Mesendoderm (in vitro differentiated cells): ENCODE results near the gene MATN1.

Source experiments
- DNase-seq: peaks from one replicate; pipeline ENCODE4 v3.0.0; 2013
- H2AK5ac ChIP-seq: 2 replicates; pipeline ENCODE4 v1.6.1; 2013; ENCODE audit warnings: low read length, inconsistent platforms
- H2BK120ac ChIP-seq: 2 replicates; pipeline ENCODE4 v1.6.1; 2013; ENCODE audit warnings: low read depth, mild to moderate bottlenecking, low read length, moderate library complexity, mixed read lengths
- H2BK15ac ChIP-seq: replicated peaks from 2 replicates; pipeline ENCODE4 v1.6.1; 2013; ENCODE audit warnings: low read depth, mild to moderate bottlenecking, moderate library complexity
- H2BK5ac ChIP-seq: 2 replicates; pipeline ENCODE4 v1.6.1; 2013; ENCODE audit warnings: low read length, inconsistent platforms
- H3K18ac ChIP-seq: 2 replicates; pipeline ENCODE4 v1.6.1; 2013; ENCODE audit warnings: mild to moderate bottlenecking, low read length, mixed read lengths
- H3K23ac ChIP-seq: one replicate; pipeline ENCODE4 v1.6.1; 2013; ENCODE audit warnings: low read length
- H3K27ac ChIP-seq: 2 replicates; pipeline ENCODE4 v1.5.1; 2013; ENCODE audit warnings: low read depth, mild to moderate bottlenecking, inconsistent platforms, low read length, moderate library complexity
- H3K27me3 ChIP-seq: 2 replicates; pipeline ENCODE4 v1.6.1; 2013; ENCODE audit warnings: low read length, control low read depth, mild to moderate bottlenecking, inconsistent platforms; ENCODE audit not compliant: insufficient read depth, poor library complexity
- H3K36me3 ChIP-seq: 2 replicates; pipeline ENCODE4 v1.6.1; 2013; ENCODE audit warnings: low read length, inconsistent platforms; ENCODE audit not compliant: control insufficient read depth, insufficient read depth
- H3K4ac ChIP-seq: one replicate; pipeline ENCODE4 v1.6.1; 2013; ENCODE audit warnings: low read depth, mild to moderate bottlenecking, low read length, moderate library complexity
- H3K4me1 ChIP-seq: 2 replicates; pipeline ENCODE4 v1.6.1; 2013; ENCODE audit warnings: low read depth, low read length, inconsistent platforms; ENCODE audit not compliant: control insufficient read depth
- H3K4me2 ChIP-seq: 2 replicates; pipeline ENCODE4 v1.6.1; 2013; ENCODE audit warnings: low read length
- H3K4me3 ChIP-seq: 2 replicates; pipeline ENCODE4 v1.5.1; 2013; ENCODE audit warnings: mild to moderate bottlenecking, low read length
- H3K56ac ChIP-seq: one replicate; pipeline ENCODE4 v1.6.1; 2013; ENCODE audit warnings: low read length
- H3K79me1 ChIP-seq: 2 replicates; pipeline ENCODE4 v1.6.1; 2013; ENCODE audit warnings: low read length, inconsistent platforms
- H3K79me2 ChIP-seq: 2 replicates; pipeline ENCODE4 v1.6.1; 2013; ENCODE audit warnings: mild to moderate bottlenecking, low read length; ENCODE audit not compliant: control insufficient read depth, insufficient read depth
- H3K9ac ChIP-seq: 2 replicates; pipeline ENCODE4 v1.6.1; 2013; ENCODE audit warnings: low read length, inconsistent platforms
- H4K5ac ChIP-seq: one replicate; pipeline ENCODE4 v1.6.1; 2013; ENCODE audit warnings: low read length
- H4K8ac ChIP-seq: one replicate; pipeline ENCODE4 v1.6.1; 2013; ENCODE audit warnings: low read depth, mild to moderate bottlenecking, control low read depth, low read length, moderate library complexity
- WGBS: extraction: QIAGEN DNeasy Blood & Tissue Kit; methylation state at CpG from one replicate; pipeline ENCODE4 v1.1.7; 2013; ENCODE audit warnings: low lambda C conversion rate, missing lambda C conversion rate; ENCODE audit not compliant: insufficient coverage; ENCODE audit errors: extremely low coverage; 5-methylcytosine and 5-hydroxymethylcytosine counted together

MATN1 gene

DNA sequence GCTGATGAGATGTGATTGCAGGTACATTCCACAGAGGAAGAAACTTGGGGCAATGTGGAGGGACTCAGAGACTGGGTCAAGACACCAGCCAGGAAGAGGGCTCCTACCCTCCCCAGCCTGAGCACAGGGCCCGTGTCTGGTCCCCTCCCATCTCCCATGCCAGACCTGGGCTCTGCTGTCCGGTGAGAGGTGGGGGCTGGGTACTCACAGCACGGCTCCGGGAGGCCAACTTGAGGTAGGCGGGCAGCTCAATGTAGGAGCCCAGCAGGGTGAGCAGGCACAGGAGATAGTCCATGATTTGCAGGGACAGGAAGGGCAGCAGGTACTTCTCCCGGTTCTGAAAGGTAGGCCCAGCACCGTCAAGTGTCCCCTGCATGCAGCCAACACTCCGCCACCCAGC is 16.2 kb upstream of the MATN1 start:
- Histone ChIP-seq H3K36me3 (no peaks in the 10 kb centered on the region), H2BK120ac (no peak overlapping the region), H3K56ac (no peak overlapping the region), H3K4me3 (no peak overlapping the region), H3K27me3 (no peaks in the 10 kb centered on the region), H3K18ac (no peak overlapping the region), H2AK5ac (no peak overlapping the region), H3K4me1 (peaks cover 7% of the 10 kb centered on the region), H3K79me1 (no peaks in the 10 kb centered on the region), H2BK5ac (no peak overlapping the region), H3K9ac (no peak overlapping the region), H2BK15ac (no peak overlapping the region), H3K27ac (no peak overlapping the region), H3K79me2 (no peaks in the 10 kb centered on the region), H3K23ac (no peak overlapping the region), H3K4ac (no peak overlapping the region), H3K4me2 (no peak overlapping the region), H4K5ac (no peak overlapping the region), H4K8ac (no peak overlapping the region)
- no CpG with 5 or more reads among the region's 8 CpGs for WGBS
- no peak for DNase-seq

DNA sequence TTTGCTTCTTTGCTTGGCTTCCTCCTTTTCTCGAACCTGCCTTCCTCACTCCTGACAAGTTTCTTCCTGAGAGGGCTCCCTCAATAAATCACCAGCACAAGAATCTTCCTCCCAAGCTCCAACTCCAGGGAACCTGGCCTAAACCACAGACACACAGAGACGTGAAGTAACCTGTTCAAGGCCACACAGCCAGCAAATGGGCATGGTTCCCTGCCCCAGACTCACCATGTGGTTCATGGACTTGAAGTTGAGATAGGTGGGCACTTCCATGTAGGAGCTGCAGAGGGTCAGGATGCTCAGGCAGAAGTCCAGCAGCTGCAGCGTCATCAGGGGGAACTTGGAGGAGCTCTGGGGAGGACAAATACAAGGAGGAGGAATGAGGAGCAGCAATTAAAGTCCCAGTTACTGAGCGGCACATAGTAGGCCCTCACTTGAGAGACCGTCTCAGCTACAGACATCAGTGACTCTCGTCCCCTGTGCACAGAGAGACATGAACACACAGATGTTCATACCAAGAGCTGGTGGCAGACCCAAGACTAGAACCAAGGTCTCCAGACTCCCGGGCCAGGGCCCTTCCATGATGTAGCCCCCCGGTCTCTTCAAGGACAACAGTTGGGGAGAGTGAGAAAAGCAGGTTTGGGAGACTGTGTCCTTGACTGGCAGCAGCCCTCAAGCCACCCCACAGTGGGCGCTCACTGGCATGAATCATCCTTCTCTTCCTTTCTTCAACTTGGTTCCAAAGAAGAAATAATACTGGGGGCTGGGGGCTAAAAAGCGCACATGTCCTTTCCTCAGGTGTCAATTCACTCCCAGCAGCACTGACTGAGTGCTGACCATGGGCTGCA is 15.6 kb upstream of the MATN1 start:
- H3K56ac ChIP-seq, result no peak overlapping the region
- H3K9ac ChIP-seq, result no peak overlapping the region
- no peak for DNase-seq
- no peaks in the 10 kb centered on the region for H3K27me3 ChIP-seq
- H4K5ac ChIP-seq, result no peak overlapping the region
- H3K18ac ChIP-seq, result no peak overlapping the region
- no CpG with 5 or more reads among the region's 10 CpGs for WGBS
- H3K79me2 ChIP-seq, result no peaks in the 10 kb centered on the region
- H2BK5ac ChIP-seq, result no peak overlapping the region
- no peak overlapping the region for H4K8ac ChIP-seq
- no peaks in the 10 kb centered on the region for H3K79me1 ChIP-seq
- H3K4me2 ChIP-seq, result no peak overlapping the region
- no peak overlapping the region for H3K4me3 ChIP-seq
- no peak overlapping the region for H2BK15ac ChIP-seq
- no peak overlapping the region for H3K23ac ChIP-seq
- no peak overlapping the region for H3K27ac ChIP-seq
- H2AK5ac ChIP-seq, result no peak overlapping the region
- no peak overlapping the region for H3K4ac ChIP-seq
- peaks cover 7% of the 10 kb centered on the region for H3K4me1 ChIP-seq
- H2BK120ac ChIP-seq, result no peak overlapping the region
- H3K36me3 ChIP-seq, result no peaks in the 10 kb centered on the region

DNA sequence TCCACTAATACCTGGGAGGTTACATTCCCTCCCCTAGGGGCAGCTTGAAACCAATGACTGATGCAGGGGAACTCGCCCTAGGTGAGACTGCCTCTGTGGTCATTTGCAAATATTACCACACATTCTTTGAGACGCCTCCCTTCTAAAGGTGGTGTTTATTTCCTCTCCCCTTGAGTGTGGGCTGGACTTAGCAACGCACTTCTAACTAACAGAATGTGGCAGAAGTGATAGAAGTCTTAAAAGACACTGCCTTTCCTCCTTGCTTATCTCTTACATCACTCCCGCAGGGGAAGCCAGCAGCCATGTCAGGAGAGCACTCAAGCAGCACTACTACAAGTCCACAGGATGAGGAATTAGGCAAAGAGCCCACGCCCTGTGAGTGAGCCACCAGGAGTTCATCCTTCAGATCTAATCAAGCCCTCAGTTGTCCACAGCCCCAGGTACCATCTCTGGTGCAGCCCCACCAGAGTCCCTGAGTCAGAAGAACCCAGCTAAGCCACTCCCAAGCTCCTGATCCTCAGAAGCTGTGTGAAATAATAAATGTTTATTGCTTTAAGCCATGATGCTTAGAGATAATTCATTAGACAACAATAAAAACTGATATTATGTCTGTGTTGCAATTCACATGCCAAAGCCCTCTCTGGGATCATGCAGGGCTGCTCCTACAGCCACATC is 14.8 kb upstream of the MATN1 start:
- no peak overlapping the region for H2BK15ac ChIP-seq
- no peak overlapping the region for H3K18ac ChIP-seq
- H3K36me3 ChIP-seq, result no peaks in the 10 kb centered on the region
- WGBS, result no CpG with 5 or more reads among the region's 5 CpGs
- H2AK5ac ChIP-seq, result no peak overlapping the region
- no peak overlapping the region for H4K5ac ChIP-seq
- no peak overlapping the region for H3K4me2 ChIP-seq
- no peak overlapping the region for H3K56ac ChIP-seq
- H3K4me3 ChIP-seq, result no peak overlapping the region
- H2BK5ac ChIP-seq, result no peak overlapping the region
- H3K9ac ChIP-seq, result no peak overlapping the region
- H3K4me1 ChIP-seq, result peaks cover 7% of the 10 kb centered on the region
- no peak overlapping the region for H2BK120ac ChIP-seq
- H3K4ac ChIP-seq, result no peak overlapping the region
- no peak overlapping the region for H3K23ac ChIP-seq
- H4K8ac ChIP-seq, result no peak overlapping the region
- H3K27me3 ChIP-seq, result no peaks in the 10 kb centered on the region
- no peaks in the 10 kb centered on the region for H3K79me2 ChIP-seq
- no peaks in the 10 kb centered on the region for H3K79me1 ChIP-seq
- DNase-seq, result peak; percentile 57
- H3K27ac ChIP-seq, result no peak overlapping the region

DNA sequence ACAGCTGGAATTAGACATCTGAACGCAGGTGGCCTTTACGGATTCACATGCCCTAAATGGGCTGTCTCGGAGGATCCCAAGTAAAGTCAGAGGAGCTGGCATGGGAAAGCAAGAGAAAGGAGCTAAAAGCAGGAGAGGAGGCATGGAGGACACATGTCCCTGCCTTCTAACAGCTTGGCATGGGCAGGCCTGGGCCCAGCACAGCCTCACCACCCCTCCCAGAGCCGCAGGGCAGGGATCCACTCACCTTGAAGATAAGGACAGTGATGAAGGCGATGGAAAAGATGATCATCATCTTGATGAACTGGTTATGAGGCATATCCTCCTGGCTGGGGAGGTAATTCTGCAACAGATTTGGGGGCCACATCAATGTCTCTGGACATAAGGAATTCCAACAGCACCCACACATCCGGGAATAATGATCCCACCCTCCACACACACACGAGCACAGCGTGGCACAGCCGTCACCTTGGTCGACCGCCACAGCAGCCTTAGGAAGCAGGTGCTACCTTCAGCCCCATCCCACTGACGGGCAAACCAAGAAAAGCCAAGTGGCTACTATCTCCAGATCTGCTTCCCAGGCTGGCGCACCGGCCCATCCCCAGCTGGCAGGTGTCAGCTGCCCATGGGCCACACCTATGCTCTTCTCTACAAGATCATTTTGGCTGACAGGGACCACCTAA is 14.1 kb upstream of the MATN1 start:
- no peak overlapping the region for H2BK120ac ChIP-seq
- no peaks in the 10 kb centered on the region for H3K79me2 ChIP-seq
- no peak overlapping the region for H2BK15ac ChIP-seq
- H3K4ac ChIP-seq, result no peak overlapping the region
- H2AK5ac ChIP-seq, result no peak overlapping the region
- no peaks in the 10 kb centered on the region for H3K27me3 ChIP-seq
- H3K9ac ChIP-seq, result no peak overlapping the region
- peaks cover 7% of the 10 kb centered on the region for H3K4me1 ChIP-seq
- H3K27ac ChIP-seq, result no peak overlapping the region
- no peak overlapping the region for H3K23ac ChIP-seq
- no peak overlapping the region for H2BK5ac ChIP-seq
- no CpG with 5 or more reads among the region's 14 CpGs for WGBS
- no peak for DNase-seq
- H3K79me1 ChIP-seq, result no peaks in the 10 kb centered on the region
- no peaks in the 10 kb centered on the region for H3K36me3 ChIP-seq
- no peak overlapping the region for H3K56ac ChIP-seq
- no peak overlapping the region for H3K18ac ChIP-seq
- no peak overlapping the region for H4K5ac ChIP-seq
- H3K4me2 ChIP-seq, result no peak overlapping the region
- no peak overlapping the region for H3K4me3 ChIP-seq
- H4K8ac ChIP-seq, result no peak overlapping the region

DNA sequence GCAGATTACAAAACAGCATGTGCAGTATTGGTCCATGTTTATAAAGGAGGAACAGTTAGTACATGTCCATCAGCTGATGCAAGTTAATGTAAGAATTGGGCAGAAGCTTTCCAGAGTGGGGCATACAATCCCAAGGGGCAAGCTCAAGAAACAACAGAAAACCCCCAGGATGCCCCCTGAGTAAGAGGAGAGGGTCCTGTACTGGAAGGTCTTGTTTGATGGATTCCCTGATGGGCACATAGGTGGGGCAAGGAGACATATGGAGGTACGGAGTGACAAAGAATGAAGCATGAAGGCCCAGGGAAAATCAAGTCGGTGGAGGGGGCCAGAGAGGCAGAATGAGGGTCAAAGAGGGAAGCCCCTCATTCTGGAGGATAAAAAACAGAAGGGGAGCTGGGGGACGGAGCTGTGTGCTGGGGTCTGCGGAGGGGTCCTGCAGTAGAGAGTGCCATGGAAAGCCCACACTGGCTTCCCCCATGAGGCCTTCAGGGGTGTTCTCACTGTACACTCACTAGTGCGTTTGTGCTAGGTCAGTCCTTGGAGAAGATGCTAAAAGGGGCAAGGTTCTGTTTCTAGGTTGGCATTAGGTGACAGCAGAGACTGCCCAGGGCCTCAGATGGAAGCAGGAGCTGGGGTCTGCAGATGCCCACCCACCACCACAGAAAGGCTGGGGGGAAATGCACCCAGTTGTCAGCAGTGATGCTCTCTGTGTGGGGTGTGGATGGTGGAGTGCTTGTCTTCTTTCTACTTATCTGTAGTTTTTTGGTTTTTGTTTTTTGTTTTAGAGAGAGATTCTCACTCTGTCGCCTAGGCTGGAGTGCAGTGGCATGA is 12.5 kb upstream of the MATN1 start:
- H3K4me2 ChIP-seq, result no peak overlapping the region
- H4K5ac ChIP-seq, result no peak overlapping the region
- H3K79me1 ChIP-seq, result no peaks in the 10 kb centered on the region
- no peak overlapping the region for H3K9ac ChIP-seq
- H2BK5ac ChIP-seq, result no peak overlapping the region
- no peak overlapping the region for H3K4ac ChIP-seq
- peaks cover 3% of the 10 kb centered on the region for H3K4me1 ChIP-seq
- H4K8ac ChIP-seq, result no peak overlapping the region
- H2AK5ac ChIP-seq, result no peak overlapping the region
- DNase-seq, result no peak
- no peak overlapping the region for H3K27ac ChIP-seq
- H3K79me2 ChIP-seq, result no peaks in the 10 kb centered on the region
- H3K4me3 ChIP-seq, result no peak overlapping the region
- H3K36me3 ChIP-seq, result no peaks in the 10 kb centered on the region
- H2BK120ac ChIP-seq, result no peak overlapping the region
- WGBS, result no CpG with 5 or more reads among the region's 6 CpGs
- no peak overlapping the region for H2BK15ac ChIP-seq
- no peak overlapping the region for H3K23ac ChIP-seq
- H3K56ac ChIP-seq, result no peak overlapping the region
- no peak overlapping the region for H3K18ac ChIP-seq
- no peaks in the 10 kb centered on the region for H3K27me3 ChIP-seq
